SK-N-MC (cell line): ENCODE results near the gene HAAO.

ENCODE experiments used
- EZH2 ChIP-seq: fragments of 200-600 bp; sonication (generic); IDR thresholded peaks from one replicate; pipeline ENCODE4 v1.6.1; 2017; ENCODE audit warnings: antibody characterized with exemption
- FOXP2 ChIP-seq: optimal IDR thresholded peaks from 2 replicates; pipeline ENCODE3; 2011; ENCODE audit warnings: mild to moderate bottlenecking, moderate library complexity; ENCODE audit not compliant: insufficient read depth; ENCODE audit errors: extremely low read length, control extremely low read depth
- POLR2AphosphoS5 ChIP-seq: IDR thresholded peaks from 2 replicates; pipeline ENCODE4 v1.6.1; 2012; ENCODE audit warnings: mild to moderate bottlenecking, low read depth, low read length, borderline replicate concordance

DNA sequence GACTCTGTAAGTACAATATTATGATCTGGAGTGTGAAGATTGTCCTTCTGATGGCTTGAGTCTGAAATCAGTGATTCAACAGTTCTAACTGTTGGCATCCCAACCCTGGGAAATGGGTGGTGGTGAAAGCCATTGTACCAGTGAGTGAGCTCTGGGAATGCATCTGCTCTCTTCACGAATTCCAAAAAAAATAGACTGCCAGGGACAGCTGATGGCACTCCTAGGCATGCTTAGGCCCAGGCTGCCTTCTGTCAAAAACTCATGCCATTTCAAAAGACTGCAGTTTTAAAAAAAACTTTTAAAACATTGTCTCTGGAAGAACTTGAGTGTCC, 48.8 kb downstream of the HAAO start:
- TF ChIP-seq EZH2 (no peak), POLR2AphosphoS5 (no peak), FOXP2 (no peak)
